LNCAP (cell line): ENCODE measurements around the gene LGALSL.

Experiments
- CTCF ChIP-seq: fragments of 450-650 bp; IDR thresholded peaks from 2 replicates; pipeline ENCODE4 v1.5.1; 2017; ENCODE audit warnings: mild to moderate bottlenecking

The LGALSL gene

DNA sequence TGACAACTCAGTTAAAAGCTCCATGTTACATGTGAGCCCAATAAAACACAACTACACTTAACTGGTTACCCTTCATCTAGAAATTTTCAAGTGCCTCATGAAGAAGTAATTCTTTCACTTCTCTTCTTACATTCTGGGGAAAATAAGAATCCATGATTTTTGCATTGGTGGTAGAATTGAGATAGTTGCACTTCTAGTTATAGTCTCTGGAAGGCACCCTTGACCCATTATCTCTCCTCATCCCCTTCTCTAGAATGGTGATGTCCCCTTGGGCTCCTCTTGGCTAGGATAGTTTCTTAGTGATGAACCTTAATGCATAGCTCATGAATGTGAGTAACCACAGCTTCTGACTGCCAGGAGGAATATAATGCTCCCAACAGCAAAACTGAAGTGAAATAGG, 3.6 kb downstream of the LGALSL start:
- no peak for TF ChIP-seq CTCF

- TF ChIP-seq CTCF = no peak
These were observed 5.6 kb downstream of the LGALSL start for GRCh38 chr2:64459575-64459974.

GRCh38 chr2:64460330-64460729, 6.4 kb downstream of the LGALSL start:
- TF ChIP-seq CTCF = no peak

DNA sequence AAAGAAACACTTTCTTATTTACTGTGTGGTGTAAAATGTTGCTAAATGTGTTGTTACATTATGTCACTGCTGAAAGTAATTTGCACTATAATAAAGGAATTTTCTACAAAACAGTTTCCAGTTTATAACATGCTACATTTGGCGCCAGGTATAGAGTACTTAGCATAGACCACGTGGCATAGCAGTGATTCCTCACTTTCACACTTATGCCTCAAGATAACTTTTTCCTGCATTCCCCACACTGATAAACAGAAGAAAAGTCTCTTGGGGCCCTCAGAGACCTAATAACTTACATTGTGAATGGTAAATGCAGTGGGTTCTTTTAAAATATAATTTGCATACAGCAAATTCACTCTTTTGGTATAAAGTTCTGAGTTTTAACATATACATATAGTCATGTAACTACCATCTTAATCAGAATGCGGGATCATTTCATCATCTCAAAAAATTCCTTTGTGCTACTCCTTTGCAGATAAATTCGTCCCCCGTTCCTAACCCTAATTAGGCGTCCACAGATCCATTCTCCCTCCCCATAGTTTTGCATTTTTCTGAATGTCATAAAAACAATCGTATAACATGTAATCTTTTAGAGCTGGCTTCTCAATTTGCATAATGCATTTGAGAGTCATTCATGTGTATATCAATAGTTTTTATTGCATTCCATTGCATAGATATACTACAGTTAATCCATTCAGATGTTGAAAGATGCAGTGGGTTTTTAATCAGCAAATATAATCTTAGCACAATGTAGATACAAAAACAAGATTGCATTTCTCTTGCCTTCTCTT, 7.5 kb downstream of the LGALSL start:
- TF ChIP-seq CTCF = no peak

- TF ChIP-seq CTCF = no peak
These were observed 8.2 kb downstream of the LGALSL start for GRCh38 chr2:64462171-64462570.

DNA sequence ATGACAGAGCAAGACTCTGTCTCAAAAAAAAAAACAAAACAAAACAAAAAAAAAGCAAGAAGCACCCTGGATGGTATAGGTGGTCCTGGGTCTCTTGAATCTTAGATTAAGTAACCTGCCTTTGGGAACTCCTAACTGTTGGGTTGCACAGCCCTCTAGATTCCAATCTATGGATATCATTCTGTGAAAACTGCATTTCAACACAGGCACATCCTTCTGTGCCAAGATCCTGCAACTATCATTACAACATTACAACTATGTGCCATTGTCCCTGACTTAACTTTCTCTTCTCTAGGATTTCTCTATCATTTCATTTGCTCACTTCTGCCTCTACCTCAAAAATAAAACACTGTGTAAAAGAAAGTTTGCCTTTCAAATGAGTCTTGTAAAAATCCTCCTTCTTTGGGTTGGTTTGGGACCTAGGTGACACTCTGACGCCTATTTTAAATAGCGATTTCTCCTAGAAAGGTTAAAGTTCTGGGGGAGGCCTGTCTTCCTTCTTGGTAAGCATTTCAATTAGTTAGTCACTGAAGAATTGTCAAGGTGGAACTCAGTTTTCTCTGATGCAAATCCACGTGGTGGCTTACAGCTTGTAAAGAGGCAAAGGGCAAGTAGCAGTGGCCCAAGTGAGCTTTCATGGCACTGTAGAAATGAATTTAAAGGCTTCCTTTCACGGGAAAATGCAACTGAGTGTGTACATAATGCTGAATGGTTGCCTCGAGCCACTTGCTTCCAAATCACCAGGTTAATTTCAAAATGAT, 9.2 kb downstream of the LGALSL start:
- no peak for TF ChIP-seq CTCF

DNA sequence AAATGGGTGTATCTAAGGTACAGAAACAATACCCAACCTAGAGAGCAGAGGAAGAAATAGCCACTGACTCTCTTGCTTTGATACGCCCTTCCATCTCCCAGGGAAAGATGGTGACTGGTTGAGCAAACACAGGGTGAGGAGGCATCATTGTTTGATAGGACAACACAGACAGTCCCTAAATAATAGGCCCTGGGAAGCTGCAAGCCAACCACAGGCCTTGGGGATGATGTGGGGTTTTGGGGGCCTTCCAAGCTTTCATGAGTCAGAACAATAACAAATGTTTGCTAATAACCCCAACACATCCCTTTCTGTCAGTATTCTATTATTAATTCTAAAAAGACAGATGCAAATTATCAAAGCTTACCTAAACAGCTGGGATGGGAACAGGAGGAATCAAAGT, 9.8 kb downstream of the LGALSL start:
- no peak for TF ChIP-seq CTCF
